RPMI7951 (cell line): Measurements from ENCODE around the gene PXDN. TPM values are rescaled to one million over a fixed set of nuclear protein-coding genes. Genes with fewer than 3 reads are reported as not detected.

Experiments used
- DNase-seq: peaks from one replicate; pipeline ENCODE4 v3.0.0-alpha.2; 2012; ENCODE audit warnings: low read depth
- total RNA-seq: library from RNA; depleted of rRNA; stranded (reverse); fragments of >200 nt; shearing (Covaris generic); gene quantifications from 2 replicates; pipeline ENCODE4 v1.2.3, GENCODE V29; 2014

Gene PXDN
- total RNA-seq, 1 experiment from 2014 or later, result 272 TPM

DNA sequence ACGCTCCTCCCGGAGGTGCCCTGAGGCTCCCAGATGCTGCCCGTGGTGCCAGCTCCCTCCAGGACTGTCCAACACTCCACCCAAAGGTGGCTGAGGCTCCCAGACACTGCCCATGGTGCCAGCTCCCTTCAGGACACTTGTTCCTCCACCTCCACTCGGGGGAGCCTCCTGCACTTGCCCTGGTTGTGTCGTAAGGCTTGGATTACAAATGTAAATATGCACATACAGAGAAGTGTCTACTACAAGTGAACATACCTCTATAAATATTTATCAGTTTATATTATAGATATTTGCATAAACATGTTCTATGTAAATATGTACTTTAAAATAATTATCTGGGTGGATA, 143.3 kb downstream of the PXDN start:
- DNase-seq, result no peak

DNA sequence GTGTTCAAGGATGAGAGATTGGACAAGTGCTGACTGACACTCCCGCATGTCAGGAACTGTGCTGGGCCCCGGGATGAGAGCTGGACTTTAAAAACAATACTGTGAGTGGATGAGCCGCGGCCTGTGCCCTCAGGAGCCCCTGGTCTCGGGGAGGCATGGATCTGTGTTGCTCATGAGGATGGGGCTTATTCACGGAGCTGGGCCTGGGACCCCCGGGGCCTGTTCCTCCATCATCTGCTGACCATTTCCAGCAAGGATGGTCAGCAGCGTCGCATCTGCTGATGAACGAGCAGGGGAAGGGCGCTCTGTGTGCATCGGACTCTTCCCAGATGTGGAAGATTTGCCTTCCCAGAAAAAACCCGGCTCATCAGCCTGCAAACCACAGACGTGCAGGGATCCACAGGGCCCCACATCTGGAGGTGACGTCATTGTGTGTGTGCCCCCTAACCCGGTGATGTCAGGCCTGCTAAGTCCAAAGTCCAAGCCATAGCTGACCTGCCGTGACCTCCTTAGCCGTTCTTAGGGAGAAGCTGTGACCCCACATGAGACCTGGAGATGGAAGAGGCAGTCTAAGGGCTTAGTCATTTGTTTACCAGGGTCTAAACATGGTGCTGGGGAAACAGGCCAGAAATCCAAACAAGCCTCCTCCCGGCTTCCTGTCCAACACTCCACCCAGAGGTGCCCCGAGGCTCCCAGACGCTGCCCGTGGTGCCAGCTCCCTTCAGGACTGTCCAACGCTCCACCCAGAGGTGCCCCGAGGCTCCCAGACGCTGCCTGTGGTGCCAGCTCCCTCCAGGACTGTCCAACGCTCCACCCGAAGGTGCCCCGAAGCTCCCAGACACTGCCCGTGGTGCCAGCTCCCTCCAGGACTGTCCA, 143.9 kb downstream of the PXDN start:
- peak; percentile 95 for DNase-seq

DNA sequence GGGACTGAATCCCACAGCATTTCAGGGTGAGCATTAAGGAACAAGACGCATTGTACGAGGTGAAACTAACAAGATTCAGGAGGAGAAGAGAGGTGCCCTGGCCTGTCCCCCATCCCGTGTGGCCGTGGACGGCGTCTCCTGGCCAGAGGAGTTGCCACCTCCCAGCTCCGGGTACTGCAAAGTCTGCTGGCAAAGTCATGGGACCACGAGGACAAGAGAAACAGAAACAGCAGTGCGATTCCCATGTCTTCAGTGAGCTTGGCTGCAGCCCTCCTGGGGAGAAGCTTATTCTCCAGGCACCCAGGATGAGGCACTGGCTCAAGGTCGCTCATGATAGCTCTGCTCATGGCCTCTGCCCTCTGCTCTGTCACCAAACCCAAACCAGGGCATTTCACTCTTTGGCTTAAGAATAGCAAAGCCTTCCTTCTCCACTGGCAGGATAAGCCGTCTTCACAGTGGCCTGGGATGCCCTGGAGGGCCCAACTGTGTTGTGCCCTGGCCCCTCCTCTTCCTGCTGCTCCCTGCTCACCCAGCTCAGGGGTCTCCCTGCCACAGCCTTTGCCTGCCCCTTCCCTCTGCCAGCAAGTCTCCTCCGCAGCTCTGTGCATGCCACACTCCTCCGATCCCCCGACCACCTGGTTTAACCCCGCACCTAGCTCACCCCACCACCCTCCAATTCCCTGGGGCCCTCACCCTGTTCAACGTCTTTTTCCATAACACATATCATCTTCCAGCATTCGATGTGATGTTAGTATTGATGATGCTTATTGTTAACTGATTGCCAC, 144.8 kb downstream of the PXDN start:
- DNase-seq, result no peak

DNA sequence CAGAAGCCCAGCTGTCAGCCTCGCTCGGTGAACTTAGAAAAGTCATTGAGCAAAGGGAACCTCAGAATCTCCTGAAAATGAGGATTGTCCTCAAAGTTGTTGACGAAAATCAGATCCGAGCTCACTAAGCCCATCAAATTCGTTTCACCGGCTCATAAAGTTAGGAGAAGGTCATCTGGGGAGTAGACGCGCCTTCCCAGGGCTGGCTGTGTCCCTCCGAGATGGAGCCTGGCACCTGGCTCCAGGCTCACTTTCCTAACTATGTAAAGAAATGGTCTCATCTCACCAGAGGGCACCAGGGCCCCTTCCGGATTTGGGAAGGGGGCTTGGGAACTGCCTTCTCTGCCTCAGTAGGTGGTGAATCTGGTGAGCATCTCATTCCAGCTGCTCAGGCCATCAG, 145.5 kb downstream of the PXDN start:
- DNase-seq, result no peak

DNA sequence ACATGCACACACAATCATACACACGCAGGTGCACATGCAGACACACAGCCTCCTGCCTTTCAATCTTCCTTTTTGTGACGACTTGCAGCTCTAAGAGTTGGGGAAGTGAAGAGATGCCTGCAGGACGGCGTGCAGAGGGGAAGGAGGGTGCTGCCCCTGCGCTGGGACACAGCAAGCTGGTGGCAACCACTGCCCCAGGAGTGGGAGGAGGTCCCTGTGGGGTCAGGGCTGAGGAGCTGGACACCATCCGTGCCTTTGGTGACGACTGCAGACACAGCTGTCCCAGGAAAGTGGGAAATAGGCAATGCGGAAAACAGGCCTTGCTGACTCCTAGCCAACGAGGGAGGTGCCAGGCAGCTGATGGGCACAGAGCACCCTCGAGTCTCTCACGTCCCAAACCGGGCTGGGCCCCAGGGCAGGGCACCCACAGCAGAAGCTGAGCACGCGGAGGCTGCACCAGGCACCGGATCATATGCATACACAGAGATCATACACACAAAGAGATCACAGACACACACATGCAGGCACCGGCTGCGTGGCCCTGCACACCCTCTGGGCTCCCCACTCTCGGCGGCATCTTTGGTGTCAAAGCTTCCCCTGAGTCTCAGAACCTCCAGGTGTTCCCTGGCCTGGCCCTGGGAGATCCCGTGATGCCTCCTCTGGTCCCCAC, 146.1 kb downstream of the PXDN start:
- DNase-seq, result no peak

DNA sequence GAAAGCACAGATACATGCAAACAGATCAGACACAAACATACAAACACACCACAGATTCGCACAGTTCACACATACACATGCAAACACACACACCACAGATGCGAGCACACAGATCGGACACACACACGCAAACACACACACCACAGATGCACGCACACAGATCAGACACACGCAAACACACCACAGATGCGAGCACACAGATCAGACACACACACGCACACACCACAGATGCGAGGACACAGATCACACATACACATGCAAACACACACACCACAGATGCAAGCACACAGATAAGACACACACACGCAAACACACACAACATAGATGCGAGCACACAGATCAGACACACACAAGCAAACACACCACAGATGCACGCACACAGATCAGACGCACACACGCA, 149.0 kb downstream of the PXDN start:
- DNase-seq, result no peak

DNA sequence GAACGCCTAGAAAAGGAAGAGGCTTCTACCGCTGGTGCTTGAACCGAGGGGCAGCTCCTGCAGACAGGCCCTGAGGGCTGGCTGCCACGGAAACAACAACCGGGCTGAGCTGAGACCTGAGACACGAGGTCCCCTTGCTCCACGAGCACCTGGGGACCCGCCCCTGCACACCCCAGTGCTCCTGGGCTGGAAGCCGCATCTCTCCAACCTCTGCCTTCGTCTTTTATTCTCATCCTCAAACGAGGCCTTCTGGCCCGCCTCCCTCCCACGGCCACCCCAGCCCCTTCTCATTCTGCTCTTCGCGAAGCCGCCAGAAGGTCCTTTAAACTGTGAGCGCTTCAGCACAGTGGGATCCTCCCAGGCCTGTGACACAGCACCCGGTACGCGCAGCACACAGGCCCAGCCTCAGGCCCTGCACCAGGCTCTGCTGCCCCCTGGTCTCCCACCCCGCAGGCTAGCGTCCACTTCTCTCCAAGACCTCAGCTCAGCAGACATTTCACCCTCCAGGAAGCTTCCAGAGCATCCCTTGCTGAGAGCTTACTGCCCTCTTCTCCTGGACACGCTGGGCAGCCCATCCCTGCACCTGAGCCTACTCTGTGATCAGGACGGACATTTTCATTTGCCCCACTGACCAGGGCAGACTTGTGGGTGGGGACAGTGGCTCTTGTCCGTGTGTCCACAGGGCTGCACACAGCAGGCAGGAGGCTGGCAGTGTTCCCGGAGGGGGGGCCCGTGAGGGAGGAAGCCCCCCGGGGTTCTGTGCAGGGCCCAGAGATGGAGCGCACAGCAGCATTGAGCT, 149.7 kb downstream of the PXDN start:
- DNase-seq, result no peak

DNA sequence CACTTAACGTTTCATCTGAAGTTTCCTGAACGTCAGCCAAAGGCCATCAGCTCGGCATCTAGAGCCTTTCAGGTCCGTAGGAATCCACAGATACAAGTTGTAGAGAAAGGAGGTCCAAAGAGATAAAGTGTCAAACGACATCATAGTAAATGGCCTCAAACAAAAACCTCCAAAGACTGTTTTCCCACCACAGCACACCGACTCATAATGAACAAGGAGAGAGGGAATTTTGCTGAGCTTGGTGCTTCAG, 150.3 kb downstream of the PXDN start:
- no peak for DNase-seq

DNA sequence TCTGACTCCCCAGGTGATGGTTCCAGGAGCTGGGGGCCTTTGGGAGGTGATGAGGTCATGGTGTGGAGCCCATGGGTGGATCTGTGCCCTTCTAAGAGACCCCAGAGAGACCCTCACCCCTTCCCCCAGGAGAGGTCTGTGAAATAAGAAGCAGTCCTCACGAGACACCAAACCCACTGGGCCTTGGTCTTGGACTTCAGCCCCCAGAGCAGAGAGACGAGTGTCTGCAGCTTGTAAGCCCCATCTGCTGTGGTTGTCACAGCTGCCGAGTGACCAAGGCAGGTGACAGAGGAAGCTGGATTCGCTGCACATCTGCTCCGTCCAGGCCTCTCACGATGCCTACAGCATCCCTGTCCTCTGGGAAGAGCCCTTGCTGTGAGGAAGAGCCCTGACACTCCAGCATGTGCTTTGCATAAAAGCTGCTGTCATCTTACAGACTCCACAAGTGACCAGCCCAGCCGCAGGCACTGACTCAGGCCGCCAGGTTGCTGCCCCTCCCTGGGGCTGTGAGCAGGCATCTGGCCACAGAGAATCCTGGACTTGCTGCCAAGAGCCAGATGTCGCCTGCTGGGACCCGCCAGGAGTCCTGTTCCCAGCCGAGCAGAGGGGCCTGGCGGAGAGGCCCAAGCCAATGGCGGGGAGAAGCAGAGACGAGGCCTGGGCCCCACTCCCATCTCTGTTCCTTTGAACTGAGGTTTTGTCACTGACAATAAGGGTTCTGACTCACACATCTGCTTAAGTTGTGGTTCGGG, 150.8 kb downstream of the PXDN start:
- DNase-seq, result peak; percentile 100

DNA sequence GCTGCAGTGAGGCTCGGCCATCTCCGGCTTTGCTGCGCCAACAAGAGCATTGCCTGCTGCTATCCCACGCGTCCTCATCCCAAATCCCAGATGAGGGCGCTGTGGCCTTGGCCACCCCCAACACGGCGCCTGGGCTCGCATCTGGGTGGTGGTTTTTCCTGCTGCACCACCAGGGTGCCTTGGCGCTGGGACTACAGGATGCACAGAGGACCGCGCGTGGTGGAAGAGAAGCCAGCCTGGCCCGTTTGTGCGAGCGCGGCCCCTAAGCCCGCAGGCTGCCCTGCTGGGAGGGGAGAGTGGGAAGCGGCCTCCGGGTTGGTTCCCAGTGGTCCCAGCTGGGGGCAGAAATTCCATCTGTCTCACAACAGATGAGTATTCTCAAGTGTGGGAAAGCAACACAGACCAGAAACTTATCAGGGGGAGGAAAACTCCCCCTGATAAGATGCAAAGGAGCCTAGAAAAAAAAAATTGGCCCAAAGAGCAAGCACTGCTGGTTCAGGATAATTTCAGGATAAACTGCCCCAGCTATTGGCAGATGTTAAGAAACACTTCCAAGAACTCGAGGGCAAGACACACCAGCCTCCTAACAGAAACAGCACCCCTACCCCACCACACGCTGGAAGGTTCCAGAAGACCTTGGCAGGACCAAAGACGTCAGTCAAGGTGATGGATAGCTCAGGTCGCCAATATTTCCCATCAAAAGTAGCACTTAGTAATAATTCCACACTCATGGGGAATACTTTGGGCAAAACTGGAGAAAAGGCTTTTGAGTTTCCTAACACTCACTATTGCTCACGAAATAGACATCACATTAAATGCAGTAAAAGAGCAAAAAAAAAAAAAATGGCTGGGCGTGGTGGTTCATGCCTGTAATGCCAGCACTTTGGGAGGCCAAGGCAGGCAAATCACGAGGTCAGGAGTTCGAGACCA, 152.1 kb downstream of the PXDN start:
- peak; percentile 97 for DNase-seq

DNA sequence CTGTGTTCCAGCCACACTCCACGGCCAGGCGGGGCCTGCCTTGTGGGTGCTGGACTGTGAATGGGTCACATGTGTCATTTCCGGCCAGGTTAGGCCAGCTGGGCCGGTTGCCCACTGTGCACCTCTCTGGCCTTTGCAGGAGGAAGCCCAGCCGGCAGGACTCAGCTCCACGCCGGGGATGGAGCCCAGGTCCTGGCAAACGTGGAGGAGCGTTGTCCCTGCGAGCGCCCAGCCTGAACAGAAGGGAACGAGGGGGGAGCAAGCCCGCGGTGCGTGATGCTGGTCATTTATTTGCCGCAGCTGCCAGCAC, 152.9 kb downstream of the PXDN start:
- peak; percentile 86 for DNase-seq

DNA sequence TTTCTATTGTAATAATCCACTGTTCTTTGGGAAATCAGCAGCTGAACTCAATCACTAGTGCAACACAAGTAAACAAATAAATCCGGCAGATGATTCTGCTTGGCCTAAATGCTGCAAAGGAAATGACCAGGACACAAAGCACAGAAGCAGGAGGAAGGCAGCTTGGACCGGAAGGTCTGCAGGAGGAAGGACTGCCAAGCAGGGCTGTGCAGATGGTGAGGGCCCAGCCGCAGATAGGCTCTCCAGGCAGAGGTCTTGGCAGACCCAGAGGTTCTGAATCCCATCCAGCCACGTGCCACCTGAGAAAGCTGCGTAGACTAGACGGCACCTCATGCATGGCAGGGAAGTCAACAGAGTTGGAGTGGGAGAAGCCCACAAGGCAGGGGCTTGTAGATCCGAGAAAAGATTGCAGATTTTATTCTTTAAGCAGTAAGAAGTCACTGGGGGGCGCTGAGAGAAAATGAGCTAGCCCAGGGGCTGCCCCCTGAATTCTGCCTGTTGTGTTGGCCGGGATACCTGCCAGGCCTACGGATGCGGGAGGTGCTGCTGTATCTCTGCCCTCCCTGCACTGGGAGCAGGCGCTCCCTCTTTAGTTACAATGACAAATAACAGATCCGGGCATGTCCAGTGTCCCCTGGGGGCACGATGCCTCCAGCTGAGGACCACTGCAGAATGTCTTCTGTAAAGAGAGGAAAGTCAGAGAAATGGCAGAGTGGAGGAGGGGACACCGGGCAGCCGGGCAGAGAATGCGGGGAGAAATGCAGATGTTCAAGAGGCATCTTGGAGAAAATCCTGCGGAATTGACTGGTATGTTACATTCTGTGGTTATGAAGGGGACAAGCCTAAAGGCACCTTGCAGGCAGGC, 153.5 kb downstream of the PXDN start:
- peak; percentile 58 for DNase-seq

DNA sequence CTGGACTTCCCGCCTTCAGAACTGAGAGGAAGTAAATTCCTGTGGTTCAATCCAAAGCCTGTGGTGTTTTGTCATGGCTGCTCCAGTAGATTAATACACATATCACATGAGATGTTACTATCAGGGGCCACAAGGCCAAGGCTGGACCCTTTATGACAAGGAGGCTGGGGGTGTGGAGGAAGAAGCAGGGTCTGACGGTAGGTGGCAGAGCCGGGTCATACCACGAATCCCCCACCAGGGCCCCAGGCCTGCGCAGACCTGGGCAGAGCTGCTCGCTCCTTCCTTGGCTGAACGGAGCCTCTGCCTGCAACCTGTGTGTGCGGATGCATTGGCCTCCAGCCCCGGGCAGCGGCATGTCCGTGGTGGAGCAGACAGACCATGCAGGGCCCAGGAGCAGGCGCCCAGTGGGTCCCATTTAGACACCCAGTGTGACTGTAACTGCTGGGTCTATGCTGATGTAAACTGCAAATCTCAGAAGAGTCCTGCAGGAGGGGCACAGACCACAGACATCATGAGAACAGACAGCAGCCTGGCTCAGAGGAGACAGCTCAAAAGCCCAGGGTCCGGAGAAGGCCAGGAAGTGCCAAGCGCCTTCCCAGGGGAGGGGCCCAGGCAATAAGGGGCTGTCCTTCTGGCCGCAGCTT, 155.2 kb downstream of the PXDN start:
- peak; percentile 82 for DNase-seq

DNA sequence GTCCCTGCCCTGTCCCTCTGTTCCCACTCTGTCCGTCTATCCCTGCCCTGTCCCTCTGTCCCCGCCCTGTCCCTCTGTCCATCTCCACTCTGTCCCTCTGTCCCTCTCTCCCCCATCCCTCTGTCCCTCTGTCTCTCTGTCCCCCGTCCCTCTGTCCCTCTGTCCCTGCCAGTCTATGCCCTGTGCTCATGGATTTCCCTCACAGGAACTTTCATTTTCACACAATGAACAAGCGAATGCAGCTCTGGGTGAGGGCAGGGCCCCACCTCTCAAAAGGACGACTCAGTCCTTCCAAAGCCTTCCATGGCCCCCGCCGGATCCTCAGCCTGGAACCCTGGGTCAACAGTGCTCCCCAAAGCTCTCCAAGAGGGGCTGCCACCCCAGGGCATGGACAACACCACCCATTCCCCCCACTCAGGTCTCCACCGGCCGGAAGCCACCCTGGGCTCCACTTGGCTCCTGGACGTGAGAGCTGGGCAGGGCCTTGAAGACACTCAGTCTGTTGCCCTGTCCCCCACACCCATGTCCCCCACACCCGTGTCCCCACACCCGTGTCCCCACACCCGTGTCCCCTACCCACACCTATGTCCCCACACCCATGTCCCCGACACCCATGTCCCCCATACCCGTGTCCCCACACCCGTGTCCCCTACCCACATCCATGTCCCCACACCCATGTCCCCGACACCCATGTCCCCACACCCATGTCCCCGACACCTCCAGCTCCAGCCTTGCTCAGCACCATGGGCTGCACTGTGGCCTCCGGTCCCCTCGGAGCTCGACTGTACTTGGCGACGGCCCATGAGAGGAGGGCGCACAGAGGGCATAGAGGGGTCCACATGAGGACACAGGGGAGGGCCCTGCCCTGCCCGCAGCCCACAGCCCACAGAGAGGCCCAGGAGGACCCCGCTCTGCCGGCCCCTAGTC, 156.0 kb downstream of the PXDN start:
- no peak for DNase-seq

DNA sequence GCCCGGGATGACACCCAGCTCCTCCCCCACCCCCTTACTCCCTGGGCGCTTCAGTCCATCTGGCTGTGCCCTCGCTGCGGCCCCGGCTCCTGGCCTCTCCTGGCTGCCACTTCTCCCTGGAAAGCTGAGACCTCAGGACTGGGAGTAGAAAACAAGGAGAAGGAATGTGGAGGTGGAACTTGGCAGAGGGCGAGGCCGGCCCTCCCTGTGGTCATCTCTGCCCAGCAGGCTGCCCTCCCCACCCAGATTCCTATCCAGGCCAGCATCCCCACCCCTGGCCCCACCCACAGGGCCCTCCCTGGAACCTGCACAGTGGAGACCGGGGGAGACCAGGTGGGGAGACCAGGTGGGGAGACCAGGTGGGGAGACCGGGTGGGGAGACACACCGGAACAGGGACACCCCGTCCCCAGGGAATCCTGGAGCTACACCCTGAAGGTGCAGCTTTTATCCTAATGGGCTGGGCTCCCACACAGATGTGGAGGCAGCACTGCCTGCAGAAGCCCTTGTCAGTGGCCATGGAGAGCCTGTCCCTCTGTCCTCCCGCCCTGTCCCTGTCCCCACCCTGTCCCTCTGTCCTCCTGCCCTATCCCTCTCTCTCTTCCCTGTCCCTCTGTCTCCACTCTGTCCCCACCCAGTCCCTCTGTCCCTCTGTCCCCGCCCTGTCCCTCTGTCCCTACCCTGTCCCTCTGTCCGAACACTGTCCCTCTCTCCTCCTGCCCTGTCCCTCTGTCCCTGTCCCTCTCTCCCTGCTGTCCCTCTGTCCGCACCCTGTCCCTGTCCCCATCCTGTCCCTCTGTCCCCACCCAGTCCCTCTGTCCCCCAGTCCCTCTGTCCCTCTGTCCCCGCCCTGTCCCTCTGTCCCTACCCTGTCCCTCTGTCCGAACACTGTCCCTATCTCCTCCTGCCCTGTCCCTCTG, 157.1 kb downstream of the PXDN start:
- DNase-seq, result peak; percentile 66

DNA sequence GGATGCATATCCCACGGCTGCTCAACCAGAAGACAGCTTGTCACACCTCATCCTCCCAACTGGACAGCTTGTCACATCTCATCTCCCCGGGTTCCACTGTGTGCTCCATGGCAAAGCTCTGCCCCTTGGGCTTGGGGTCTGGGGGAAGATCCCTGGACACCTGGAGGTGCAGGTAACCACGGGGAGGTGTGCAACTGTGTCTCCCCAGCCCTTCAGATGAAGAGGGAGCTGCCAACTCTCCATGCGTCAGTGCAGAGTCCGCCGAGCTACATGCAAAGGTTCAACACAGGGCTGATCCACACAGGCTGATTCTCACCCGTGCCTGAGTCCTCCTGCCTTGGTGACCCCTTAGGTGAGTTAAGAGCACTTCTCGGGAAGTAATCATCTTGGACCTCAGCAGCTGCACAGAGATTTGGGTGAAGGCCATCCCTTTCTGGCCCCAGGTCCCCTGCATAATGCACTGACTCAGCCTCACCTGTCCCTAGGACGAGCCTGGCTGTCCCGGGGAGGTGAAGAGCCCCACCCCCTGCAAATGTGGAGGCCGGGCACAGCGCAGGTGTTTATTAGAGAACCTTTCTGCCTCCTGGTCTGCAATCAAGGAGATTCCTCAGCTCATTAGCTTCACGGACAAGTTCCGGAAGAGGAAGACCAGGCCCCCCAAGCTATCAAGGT, 157.9 kb downstream of the PXDN start:
- no peak for DNase-seq
